GM12873 (cell line): ENCODE results near the gene KRTAP5-3.
A peak's percentile ranks its signal among the peaks of the same experiment; 100 is the strongest.

ENCODE experiments used
- CTCF ChIP-seq: IDR thresholded peaks from 2 replicates; pipeline ENCODE4 v1.5.1; 2012; ENCODE audit warnings: low read depth, mild to moderate bottlenecking, moderate library complexity, low read length, control low read depth; ENCODE audit not compliant: insufficient read depth; ENCODE audit errors: missing control alignments

KRTAP5-3 gene

GRCh38 chr11:1569251-1569780 lies 38.9 kb downstream of the KRTAP5-3 start:
- no peak for TF ChIP-seq CTCF

- TF ChIP-seq CTCF: no peak
These were observed 39.8 kb downstream of the KRTAP5-3 start for GRCh38 chr11:1568441-1568911.

GRCh38 chr11:1567721-1568100 lies 40.6 kb downstream of the KRTAP5-3 start:
- no peak for TF ChIP-seq CTCF

GRCh38 chr11:1567052-1567720 lies 41.1 kb downstream of the KRTAP5-3 start:
- no peak for TF ChIP-seq CTCF

- peak; percentile 18 for TF ChIP-seq CTCF
These were observed 41.7 kb downstream of the KRTAP5-3 start for GRCh38 chr11:1566381-1567051.

GRCh38 chr11:1565904-1566247 lies 42.4 kb downstream of the KRTAP5-3 start:
- TF ChIP-seq CTCF: no peak

GRCh38 chr11:1565173-1565903 lies 42.9 kb downstream of the KRTAP5-3 start:
- no peak for TF ChIP-seq CTCF
